HepG2 (cell line): ENCODE measurements around the gene TNFAIP2. TPM values are rescaled to one million over a fixed set of nuclear protein-coding genes. Genes with fewer than 3 reads are reported as not detected.

ENCODE experiments used
- ARID4A ChIP-seq: sonication (generic); formaldehyde crosslinking; IDR thresholded peaks from 2 replicates; pipeline ENCODE4 v1.5.0; 2020; ENCODE audit warnings: mild to moderate bottlenecking, missing genetic modification reagents, borderline replicate concordance
- CHD4 ChIP-seq: fragments of 200-600 bp; sonication (generic); IDR thresholded peaks from 2 replicates; pipeline ENCODE4 v1.7.0; 2017; ENCODE audit warnings: mild to moderate bottlenecking, low read length, borderline replicate concordance
- DRAP1 ChIP-seq: IDR thresholded peaks from 2 replicates; pipeline ENCODE4 v1.6.1; 2016; ENCODE audit warnings: missing genetic modification reagents, missing compliant biosample characterization
- ELK4 ChIP-seq: sonication (generic); formaldehyde crosslinking; IDR thresholded peaks from 2 replicates; pipeline ENCODE4 v1.9.0; 2021; ENCODE audit warnings: missing genetic modification reagents, borderline replicate concordance
- KDM1A ChIP-seq: IDR thresholded peaks from 2 replicates; pipeline ENCODE4 v1.6.1; 2016; ENCODE audit warnings: missing compliant biosample characterization
- MAZ ChIP-seq, 2 experiments: sonication (generic) in 1 of 2; formaldehyde crosslinking in 1 of 2; IDR thresholded peaks; 2 replicates each; pipeline versions ENCODE4 v1.5.0 to v1.6.1; 2012 to 2020; ENCODE audit warnings: low read depth in 2 of 2, mild to moderate bottlenecking in 2 of 2, borderline replicate concordance in 1 of 2, improper control_type of control experiment in 1 of 2, low read length in 1 of 2, missing genetic modification reagents in 1 of 2, moderate library complexity in 1 of 2
- MLXIP ChIP-seq: sonication (generic); formaldehyde crosslinking; IDR thresholded peaks from 2 replicates; pipeline ENCODE4 v1.9.0; 2021; ENCODE audit warnings: missing genetic modification reagents, borderline replicate concordance
- NR2C2 ChIP-seq: sonication (generic); formaldehyde crosslinking; IDR thresholded peaks from 2 replicates; pipeline ENCODE4 v1.4.0; 2020; ENCODE audit warnings: missing genetic modification reagents, mild to moderate bottlenecking, moderate library complexity, borderline replicate concordance
- RELA ChIP-seq: sonication (generic); formaldehyde crosslinking; IDR thresholded peaks from 2 replicates; pipeline ENCODE4 v1.4.0; 2020; ENCODE audit warnings: missing genetic modification reagents
- SNAPC5 ChIP-seq: sonication (generic); formaldehyde crosslinking; IDR thresholded peaks from 2 replicates; pipeline ENCODE4 v1.8.1; 2023; ENCODE audit warnings: mild to moderate bottlenecking, missing genetic modification reagents, borderline replicate concordance
- ZBTB25 ChIP-seq: IDR thresholded peaks from 2 replicates; pipeline ENCODE4 v1.6.1; 2018; ENCODE audit warnings: missing genetic modification reagents
- ZFX ChIP-seq: sonication (generic); formaldehyde crosslinking; IDR thresholded peaks from 2 replicates; pipeline ENCODE4 v1.4.0; 2020; ENCODE audit warnings: mild to moderate bottlenecking, low read depth, missing genetic modification reagents, moderate library complexity
- ZNF136 ChIP-seq: sonication (generic); formaldehyde crosslinking; IDR thresholded peaks from 2 replicates; pipeline ENCODE4 v1.8.1; 2022; ENCODE audit warnings: low read depth, mild to moderate bottlenecking, moderate library complexity, missing genetic modification reagents
- ZNF782 ChIP-seq: sonication (generic); formaldehyde crosslinking; IDR thresholded peaks from 2 replicates; pipeline ENCODE4 v1.4.0; 2020; ENCODE audit warnings: missing genetic modification reagents, mild to moderate bottlenecking, borderline replicate concordance
- ZNF879 ChIP-seq: sonication (generic); formaldehyde crosslinking; IDR thresholded peaks from 2 replicates; pipeline ENCODE4 v1.8.1; 2023; ENCODE audit warnings: missing genetic modification reagents
- polyA plus RNA-seq, 8 experiments: library from polyadenylated mRNA; depleted of rRNA in 3 of 8; stranded (reverse) in 7 of 8; unstranded in 1 of 8; fragments of >200 nt; fragmentation: Illumina TruSeq in 4 of 8; extraction: Trizol in 4 of 8; gene quantifications; 2 replicates each; pipeline versions ENCODE4 v1.2.1 to v1.2.3, GENCODE V29; 2011 to 2016; ENCODE audit warnings: low read depth in 4 of 8, missing spikeins in 1 of 8, mixed read lengths in 1 of 8; ENCODE audit not compliant: insufficient read depth in 1 of 8
- total RNA-seq, 5 experiments: library from RNA; depleted of rRNA; stranded (reverse); fragments of >200 nt; fragmentation: Illumina TruSeq; extraction: Trizol; gene quantifications; 2 replicates each; pipeline ENCODE4 v1.2.3, GENCODE V29; 2016; ENCODE audit warnings: low read depth in 1 of 5

Gene TNFAIP2
- total and polyA plus RNA-seq, 2 of the 13 experiments (the other 11 are each of a cell fraction or from before 2014, with no cell fraction given) = 0.46 to 1.5 TPM

GRCh38 chr14:103100281-103101121 is 22.8 kb upstream of the TNFAIP2 start (continued):
- TF ChIP-seq SNAPC5 (CRISPR knock-in tag) = no peak
- no peak for TF ChIP-seq CHD4
- TF ChIP-seq ZBTB25 (CRISPR knock-in tag) = peak; percentile 81
- peak; percentile 90 for TF ChIP-seq NR2C2 (CRISPR knock-in tag)
- no peak; the same call in 1 of the 2 replicates for TF ChIP-seq MAZ (IDR thresholded peaks at IDR 0.05; ENCODE audit: borderline replicate concordance, low read depth, low read length)
- peak; percentile 80; the same call in 1 of the 2 replicates for TF ChIP-seq MAZ (CRISPR knock-in tag; IDR thresholded peaks at IDR 0.05; ENCODE audit: low read depth)
- no peak for TF ChIP-seq ZNF136 (CRISPR knock-in tag)
- TF ChIP-seq ZNF879 (CRISPR knock-in tag) = no peak
- peak; percentile 84 for TF ChIP-seq ZFX (CRISPR knock-in tag)
- peak; percentile 57 for TF ChIP-seq DRAP1 (CRISPR knock-in tag)
- TF ChIP-seq ARID4A (CRISPR knock-in tag) = peak; percentile 89
- TF ChIP-seq KDM1A (CRISPR knock-in tag) = peak; percentile 47; the same call in 1 of the 2 replicates
- TF ChIP-seq MLXIP (CRISPR knock-in tag) = peak; percentile 74; the same call in 1 of the 2 replicates
- no peak for TF ChIP-seq ELK4 (CRISPR knock-in tag)
- TF ChIP-seq RELA (CRISPR knock-in tag) = no peak
- TF ChIP-seq ZNF782 (CRISPR knock-in tag) = peak; percentile 77
